ENCODE measurements around the gene SARDH.

Gene SARDH

DNA sequence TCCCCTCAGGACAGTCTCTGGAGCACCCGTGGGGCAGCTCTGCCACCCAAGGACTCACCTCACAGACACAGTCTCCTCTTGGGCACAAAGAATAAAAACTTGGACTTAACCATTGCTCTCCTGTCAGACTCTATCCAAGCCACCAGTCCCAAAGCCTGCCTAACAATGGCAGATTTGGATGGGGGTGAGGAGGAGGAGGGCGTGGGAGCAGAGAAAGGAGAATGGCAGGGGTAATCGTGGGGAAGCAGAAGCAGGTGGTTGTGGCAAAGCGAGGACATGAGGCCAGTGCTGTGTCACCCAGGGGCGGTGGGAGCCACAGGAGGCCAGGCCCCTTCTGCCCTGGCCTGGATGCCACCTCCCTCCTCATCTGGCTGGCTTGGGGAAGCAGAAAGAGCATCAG lies 123.5 kb downstream of the SARDH start:
- Histone ChIP-seq H3K9me3 (ENCODE audit: control insufficient read depth, low read length) (no peaks in the 10 kb centered on the region), H3K9ac (ENCODE audit: low read length) (no peak overlapping the region), H3K27me3 (ENCODE audit: control insufficient read depth, insufficient read depth, low read length) (peaks cover 18% of the 10 kb centered on the region), H3K36me3 (ENCODE audit: control insufficient read depth, insufficient read depth, low read length) (no peaks in the 10 kb centered on the region), H3K4me3 (ENCODE audit: low read length) (no peak overlapping the region), H3K4me1 (ENCODE audit: control insufficient read depth, insufficient read depth, low read length) (no peaks in the 10 kb centered on the region)

DNA sequence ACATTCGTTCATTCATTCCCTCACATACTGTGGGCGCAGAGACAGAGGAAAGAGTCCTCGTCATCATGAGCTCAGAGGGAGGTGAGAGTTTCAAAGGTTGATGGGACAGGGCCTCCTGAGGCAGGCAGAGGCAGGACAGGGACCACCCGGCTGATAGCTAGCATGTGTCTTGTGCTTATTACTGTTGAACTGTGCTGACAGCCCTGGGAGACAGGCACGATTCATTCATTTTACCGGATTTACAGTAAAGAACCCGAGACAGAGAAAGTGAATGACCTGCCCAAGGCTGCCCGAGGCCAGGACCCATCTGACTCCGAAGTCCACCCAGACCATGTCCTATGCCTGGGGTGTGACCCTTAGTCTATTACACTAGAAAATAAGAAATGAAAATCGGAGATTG lies 124.1 kb downstream of the SARDH start:
- Histone ChIP-seq H3K36me3 (ENCODE audit: control insufficient read depth, insufficient read depth, low read length) (no peaks in the 10 kb centered on the region), H3K9ac (ENCODE audit: low read length) (no peak overlapping the region), H3K4me3 (ENCODE audit: low read length) (no peak overlapping the region), H3K27me3 (ENCODE audit: control insufficient read depth, insufficient read depth, low read length) (peaks cover 21% of the 10 kb centered on the region), H3K9me3 (ENCODE audit: control insufficient read depth, low read length) (no peaks in the 10 kb centered on the region), H3K4me1 (ENCODE audit: control insufficient read depth, insufficient read depth, low read length) (no peaks in the 10 kb centered on the region)

Measured in mucosa of stomach (tissue), 1 donor.